Gastrocnemius medialis (tissue), 4 donors: ENCODE data around the gene ROR1. TPM values are rescaled to one million over a fixed set of nuclear protein-coding genes. Genes with fewer than 3 reads are reported as not detected.

Experiments used
- ATAC-seq, 2 donors: fragments of 150-250 bp; one replicate each; pipeline ENCODE4 v1.9.1; 2016
- DNase-seq, 2 donors: peaks; one replicate each; pipeline ENCODE4 v3.0.0-alpha.2; 2019
- H3K27ac ChIP-seq, 4 donors: fragments of 200-600 bp; sonication (generic); 1 replicate in 1 of 4; 2 replicates in 3 of 4; pipeline ENCODE4 v1.5.1; 2016 to 2018; ENCODE audit warnings: mild to moderate bottlenecking in 2 of 4, moderate library complexity in 1 of 4
- H3K27me3 ChIP-seq, 3 donors: fragments of 200-600 bp; sonication (generic) in 2 of 3; 1 replicate in 1 of 3; 2 replicates in 2 of 3; pipeline versions ENCODE4 v1.5.1 to v1.6.0; 2016 to 2019; ENCODE audit warnings: mild to moderate bottlenecking in 1 of 3, moderate library complexity in 1 of 3
- H3K36me3 ChIP-seq, 2 donors: fragments of 200-600 bp; sonication (generic) in 1 of 2; one replicate each; pipeline ENCODE4 v1.5.1; 2017 to 2018
- H3K4me1 ChIP-seq, 2 donors: fragments of 200-600 bp; sonication (generic) in 1 of 2; one replicate each; pipeline ENCODE4 v1.5.1; 2016 to 2017; ENCODE audit warnings: mild to moderate bottlenecking in 2 of 2
- H3K4me3 ChIP-seq, 4 donors: fragments of 200-600 bp; sonication (generic) in 3 of 4; 1 replicate in 1 of 4; 2 replicates in 3 of 4; pipeline ENCODE4 v1.5.1; 2016 to 2019; ENCODE audit warnings: mild to moderate bottlenecking in 2 of 4
- H3K9me3 ChIP-seq, 3 donors: fragments of 200-600 bp; sonication (generic) in 2 of 3; 1 replicate in 1 of 3; 2 replicates in 2 of 3; pipeline ENCODE4 v1.5.1; 2016 to 2019
- CTCF ChIP-seq, 5 experiments: fragments of 450-650 bp in 3 of 5; fragments of 200-600 bp in 2 of 5; sonication (generic) in 2 of 5; IDR thresholded peaks in 4 of 5; conservative IDR thresholded peaks in 1 of 5; 1 replicate in 4 of 5; 2 replicates in 1 of 5; pipeline ENCODE4 v1.5.1; 2016 to 2019; ENCODE audit warnings: antibody characterized with exemption in 5 of 5, mild to moderate bottlenecking in 3 of 5, moderate library complexity in 3 of 5
- POLR2A ChIP-seq, 2 donors: fragments of 450-650 bp; IDR thresholded peaks; one replicate each; pipeline ENCODE4 v1.6.1; 2017; ENCODE audit warnings: antibody characterized with exemption in 2 of 2, mild to moderate bottlenecking in 2 of 2, moderate library complexity in 2 of 2
- in situ Hi-C, 4 donors: fragments of 200-750 bp; cut with MboI; loops; one replicate each; pipeline versions ENCODE4 v1.15.0 to v1.8.0; 2017; ENCODE audit warnings: low sequenced_read_pairs in 4 of 4
- intact Hi-C: fragments of 100-400 bp; cut with DNase I; formaldehyde crosslinking; loops from one replicate; pipeline ENCODE4 v1.15.1; 2023; ENCODE audit warnings: low total_unique reads
- total RNA-seq, 4 donors: library from RNA; depleted of rRNA; stranded (reverse); fragments of >200 nt; gene quantifications; one replicate each; pipeline versions ENCODE4 v1.1.0 to v1.2.3, GENCODE V29; 2016

Gene ROR1
- total RNA-seq, 4 donors from 2014 or later = 2.5 to 4.3 (median 3.6) TPM

- no peak for DNase-seq
- in situ Hi-C loops = loop anchor here in 1 of 4 donors (25.0 kb wide), 1 partner anchor 380 kb away; no protein-coding TSS in a partner anchor
- no peaks in the 10 kb centered on the region for H3K4me1 ChIP-seq
- ATAC-seq = no peak
- H3K27ac ChIP-seq = no peak overlapping the region
- no peaks in the 10 kb centered on the region for H3K36me3 ChIP-seq
- no peaks in the 10 kb centered on the region for H3K27me3 ChIP-seq
- H3K4me3 ChIP-seq = no peak overlapping the region
- intact Hi-C loops = no loop called here
- no peak for TF ChIP-seq POLR2A (IDR thresholded peaks at IDR 0.05)
- no peak for TF ChIP-seq CTCF (IDR thresholded peaks at IDR 0.05 in 4 of 5, conservative IDR thresholded peaks at IDR 0.05 in 1 of 5)
- H3K9me3 ChIP-seq = no peaks in the 10 kb centered on the region
Measured at GRCh38 chr1:63756839-63757238, 17.0 kb upstream of the ROR1 start.

GRCh38 chr1:63757334-63757733 lies 16.5 kb upstream of the ROR1 start:
- TF ChIP-seq POLR2A (IDR thresholded peaks at IDR 0.05) = no peak
- intact Hi-C loops = no loop called here
- no peaks in the 10 kb centered on the region for H3K36me3 ChIP-seq
- H3K27me3 ChIP-seq = no peaks in the 10 kb centered on the region
- no peak overlapping the region for H3K4me3 ChIP-seq
- no peaks in the 10 kb centered on the region for H3K9me3 ChIP-seq
- no peaks in the 10 kb centered on the region for H3K4me1 ChIP-seq
- in situ Hi-C loops = loop anchor here in 1 of 4 donors (25.0 kb wide), 1 partner anchor 380 kb away; no protein-coding TSS in a partner anchor
- ATAC-seq (no peak), DNase-seq (no peak)
- no peak overlapping the region for H3K27ac ChIP-seq

- H3K27me3 ChIP-seq = no peaks in the 10 kb centered on the region
- ATAC-seq (no peak), DNase-seq (no peak)
- TF ChIP-seq CTCF (IDR thresholded peaks at IDR 0.05 in 4 of 5, conservative IDR thresholded peaks at IDR 0.05 in 1 of 5) (no peak), POLR2A (IDR thresholded peaks at IDR 0.05) (no peak)
- no peak overlapping the region for H3K4me3 ChIP-seq
- in situ Hi-C loops (loop anchor here in 1 of 4 donors (25.0 kb wide), 1 partner anchor 379 kb away; no protein-coding TSS in a partner anchor), intact Hi-C loops (no loop called here)
- H3K36me3 ChIP-seq = no peaks in the 10 kb centered on the region
- no peaks in the 10 kb centered on the region for H3K4me1 ChIP-seq
- no peaks in the 10 kb centered on the region for H3K9me3 ChIP-seq
- H3K27ac ChIP-seq = no peak overlapping the region
Measured at GRCh38 chr1:63758791-63759190, 15.0 kb upstream of the ROR1 start.

- in situ Hi-C loops (loop anchor here in 1 of 4 donors (25.0 kb wide), 1 partner anchor 378 kb away; no protein-coding TSS in a partner anchor), intact Hi-C loops (no loop called here)
- Histone ChIP-seq H3K36me3 (no peaks in the 10 kb centered on the region), H3K27me3 (no peaks in the 10 kb centered on the region), H3K27ac (no peak overlapping the region), H3K9me3 (no peaks in the 10 kb centered on the region), H3K4me3 (no peak overlapping the region), H3K4me1 (no peaks in the 10 kb centered on the region)
- DNase-seq (no peak), ATAC-seq (no peak)
- TF ChIP-seq CTCF (IDR thresholded peaks at IDR 0.05 in 4 of 5, conservative IDR thresholded peaks at IDR 0.05 in 1 of 5) (no peak), POLR2A (IDR thresholded peaks at IDR 0.05) (no peak)
Measured at GRCh38 chr1:63759778-63760177, 14.0 kb upstream of the ROR1 start.

GRCh38 chr1:63770381-63770780 lies 3.4 kb upstream of the ROR1 start:
- in situ Hi-C loops (loop anchor here (5.0 to 25.0 kb wide), 4 partner anchors 364 to 374 kb away; no protein-coding TSS in a partner anchor), intact Hi-C loops (loop anchor here (5.0 to 10.0 kb wide), 4 partner anchors 78 to 477 kb away; no protein-coding TSS in a partner anchor)
- Histone ChIP-seq H3K27me3 (no peaks in the 10 kb centered on the region), H3K27ac (no peak overlapping the region), H3K4me1 (peaks cover 4 to 14% of the 10 kb centered on the region in 2 donors), H3K36me3 (no peaks in the 10 kb centered on the region), H3K4me3 (no peak overlapping the region), H3K9me3 (no peaks in the 10 kb centered on the region)
- ATAC-seq (no peak), DNase-seq (no peak)
- TF ChIP-seq POLR2A (IDR thresholded peaks at IDR 0.05) (no peak), CTCF (IDR thresholded peaks at IDR 0.05 in 4 of 5, conservative IDR thresholded peaks at IDR 0.05 in 1 of 5) (no peak)
